HG02759 (cell line): ENCODE data around the gene HLA-DPA1.

Experiments
- ATAC-seq: cut with Tn5 transposase; IDR thresholded peaks from one replicate; pipeline ENCODE4 v1.9.1; 2021; ENCODE audit warnings: mild to moderate bottlenecking, moderate library complexity; ENCODE audit not compliant: unreplicated experiment

HLA-DPA1 gene

DNA sequence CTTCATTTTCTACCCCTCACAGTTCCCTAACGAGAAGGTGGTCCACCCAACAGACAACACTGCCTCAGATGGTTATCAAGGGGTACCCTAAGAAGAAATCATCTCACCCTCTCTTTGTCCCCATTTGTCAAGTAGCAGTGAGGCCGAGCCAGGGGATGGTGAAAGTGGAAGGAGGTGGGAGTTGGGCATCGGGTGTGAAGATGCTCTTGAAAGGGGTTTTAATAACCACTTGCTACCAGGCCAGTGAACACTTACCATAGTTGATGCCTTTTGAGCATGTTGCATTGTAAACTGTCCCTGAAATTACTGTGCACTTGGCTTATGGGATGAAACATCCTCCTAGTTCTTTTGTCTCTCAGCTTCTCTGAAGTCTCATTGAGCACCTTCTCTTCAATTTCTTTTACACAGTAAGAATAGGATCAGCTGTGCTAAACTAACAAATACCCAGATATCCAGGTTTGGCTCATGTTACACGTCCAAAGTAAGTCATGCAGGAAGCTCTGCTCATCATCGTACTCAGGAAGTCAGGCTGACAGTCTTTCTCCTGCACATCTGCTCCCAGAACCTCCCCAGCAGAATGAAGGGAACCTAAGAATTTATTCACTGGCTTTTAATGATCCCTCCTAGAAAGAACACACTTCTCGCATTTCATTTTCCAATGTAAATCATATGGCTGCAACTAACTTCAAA is 15.6 kb upstream of the HLA-DPA1 start:
- ATAC-seq: no peak

DNA sequence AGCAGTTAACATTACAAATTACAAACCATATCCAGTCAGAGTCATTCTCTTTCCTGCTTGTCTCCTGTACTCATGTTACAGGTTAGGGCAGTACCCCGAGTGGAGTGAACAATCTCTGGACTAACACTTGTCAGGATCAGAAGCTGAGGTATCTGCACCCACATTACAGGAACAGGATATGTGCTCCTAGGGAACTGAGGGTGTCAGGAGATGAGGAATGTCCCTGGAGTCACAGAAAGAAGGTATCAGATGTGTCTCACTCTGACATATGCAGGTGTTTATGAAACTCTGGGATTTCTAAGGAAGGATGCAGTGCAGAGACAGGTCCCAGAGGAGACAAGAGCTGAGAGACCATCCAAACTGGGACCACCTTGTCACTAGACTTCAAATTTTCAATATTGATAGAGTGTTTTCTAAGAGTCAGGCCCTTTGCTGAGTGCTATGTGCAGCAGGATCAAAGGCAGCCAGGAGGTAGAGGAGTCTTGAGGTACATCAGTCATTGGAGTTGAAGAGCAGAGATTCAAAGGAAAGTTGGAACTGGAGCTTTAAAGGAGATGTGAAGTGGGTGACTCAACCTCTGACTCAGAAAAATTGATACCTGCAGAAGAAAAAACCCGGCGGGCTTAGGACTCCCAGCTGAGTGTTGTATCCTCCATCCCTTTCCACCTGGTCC is 14.9 kb upstream of the HLA-DPA1 start:
- ATAC-seq: no peak

DNA sequence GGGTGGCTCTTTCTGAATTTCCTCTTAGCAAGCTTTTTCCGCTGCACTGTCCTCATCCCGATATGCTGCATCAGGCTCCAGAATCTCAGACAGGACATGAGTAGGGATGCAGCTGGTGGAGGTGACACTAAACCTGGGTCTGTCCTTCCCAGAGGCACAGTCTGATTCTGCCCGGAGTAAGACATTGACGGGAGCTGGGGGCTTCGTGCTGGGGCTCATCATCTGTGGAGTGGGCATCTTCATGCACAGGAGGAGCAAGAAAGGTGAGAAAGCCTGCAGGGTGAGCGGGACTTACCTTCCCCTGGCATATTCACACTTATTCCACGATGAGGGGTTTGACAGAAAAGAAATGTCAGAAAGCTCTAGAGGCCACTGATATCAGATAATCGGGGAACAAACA is 12.2 kb upstream of the HLA-DPA1 start:
- ATAC-seq: no peak

DNA sequence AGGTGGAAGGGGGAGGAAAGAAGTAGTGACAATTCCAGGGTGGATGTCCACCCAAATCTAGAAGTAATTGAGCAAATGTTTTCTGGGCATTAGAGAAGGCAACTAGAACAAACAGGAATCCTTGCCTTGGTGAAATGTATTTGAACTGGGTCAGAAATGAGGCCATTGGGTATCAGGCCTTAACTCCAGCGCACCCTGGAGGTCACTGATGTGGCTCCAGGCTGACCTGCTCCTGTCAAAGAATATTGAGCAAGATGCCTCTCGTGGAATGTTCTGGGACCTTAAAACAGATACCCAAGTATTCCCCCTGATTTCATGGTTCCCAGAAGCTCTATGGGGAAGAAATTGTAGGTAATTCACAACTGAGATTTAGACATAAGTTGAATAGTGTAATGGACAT is 9.3 kb upstream of the HLA-DPA1 start:
- ATAC-seq: peak; percentile 36

DNA sequence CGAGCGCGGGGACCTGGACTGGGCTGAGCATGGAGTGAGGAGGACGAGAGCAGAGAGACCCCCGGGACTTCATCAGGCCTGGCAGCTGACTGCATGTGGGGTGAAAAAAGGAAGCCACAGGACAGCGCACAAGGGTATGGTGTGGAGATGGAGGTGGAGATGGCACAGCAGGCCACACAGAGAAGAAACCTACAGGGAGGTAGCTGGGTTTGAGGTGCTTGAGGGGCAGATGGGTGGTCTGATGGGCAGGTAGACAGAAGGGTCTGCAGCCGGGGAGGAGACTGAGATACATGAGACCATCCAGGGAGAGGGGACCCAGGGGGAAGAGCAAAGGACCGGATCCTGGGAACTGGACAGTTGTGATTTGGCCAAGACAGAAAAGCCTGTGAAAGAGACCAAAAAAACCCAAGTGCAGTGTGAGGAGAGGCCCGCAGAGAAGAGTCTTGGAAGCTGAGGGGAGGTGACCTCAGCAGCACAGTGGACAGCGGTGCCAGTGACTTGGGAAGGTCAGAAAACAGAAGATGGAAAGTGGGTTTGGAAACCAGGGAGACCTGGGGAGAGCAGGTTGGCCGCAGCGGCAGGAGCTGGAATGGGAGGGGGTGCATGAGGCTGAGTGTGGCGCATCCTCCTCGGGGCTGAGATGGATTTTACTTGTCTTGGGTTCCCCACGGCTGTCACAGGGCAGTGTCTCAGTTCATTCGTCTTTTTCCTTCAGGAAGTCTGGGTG is 7.8 kb upstream of the HLA-DPA1 start:
- ATAC-seq: no peak

DNA sequence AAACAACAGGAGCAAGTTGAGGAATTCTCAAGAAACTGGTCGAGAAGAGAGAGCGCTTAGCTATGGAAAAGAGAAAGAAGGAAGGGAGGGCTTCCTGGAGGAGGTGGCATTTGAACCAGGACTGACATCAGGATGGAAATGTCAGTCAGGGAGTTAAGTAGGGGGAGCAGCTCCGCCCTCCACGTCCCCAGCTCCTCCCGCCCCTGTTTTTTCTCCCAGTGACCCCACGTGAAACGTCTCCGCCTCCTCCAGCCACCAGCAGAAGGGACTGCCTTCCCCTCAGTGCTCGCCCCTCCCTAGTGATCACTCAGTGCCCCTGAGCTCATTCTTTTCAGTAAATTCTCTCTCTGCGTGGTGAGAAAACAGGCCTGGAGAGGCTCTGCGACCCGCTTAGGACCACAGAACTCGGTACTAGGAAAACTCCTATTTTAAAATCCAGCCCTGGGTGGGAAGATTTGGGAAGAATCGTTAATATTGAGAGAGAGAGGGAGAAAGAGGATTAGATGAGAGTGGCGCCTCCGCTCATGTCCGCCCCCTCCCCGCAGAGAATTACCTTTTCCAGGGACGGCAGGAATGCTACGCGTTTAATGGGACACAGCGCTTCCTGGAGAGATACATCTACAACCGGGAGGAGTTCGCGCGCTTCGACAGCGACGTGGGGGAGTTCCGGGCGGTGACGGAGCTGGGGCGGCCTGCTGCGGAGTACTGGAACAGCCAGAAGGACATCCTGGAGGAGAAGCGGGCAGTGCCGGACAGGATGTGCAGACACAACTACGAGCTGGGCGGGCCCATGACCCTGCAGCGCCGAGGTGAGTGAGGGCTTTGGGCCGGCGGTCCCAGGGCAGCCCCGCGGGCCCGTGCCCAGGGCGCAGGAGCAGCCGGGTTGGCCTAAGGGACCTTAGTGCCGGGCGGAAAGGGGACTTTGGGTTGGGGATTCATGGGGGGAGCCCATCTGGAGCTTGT is 7.0 kb upstream of the HLA-DPA1 start:
- no peak for ATAC-seq

DNA sequence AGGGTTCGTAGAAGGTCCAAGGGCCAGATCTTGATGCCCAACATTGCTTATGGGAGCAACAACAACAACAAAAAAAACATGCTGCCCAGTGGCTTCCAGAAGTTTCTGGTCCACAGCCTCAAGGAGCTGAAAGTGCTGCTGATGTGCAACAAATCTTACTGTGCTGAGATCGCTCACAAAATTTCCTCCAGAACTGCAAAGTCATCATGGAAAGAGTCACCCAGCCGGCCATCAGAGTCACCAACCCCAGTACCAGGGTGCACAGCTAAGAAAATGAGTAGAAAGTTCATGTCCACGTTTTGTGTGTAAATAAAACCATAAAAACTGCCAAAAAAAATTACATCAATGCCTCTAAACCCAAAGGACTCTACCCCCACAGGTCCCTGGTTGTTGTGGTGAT is 6.1 kb upstream of the HLA-DPA1 start:
- ATAC-seq: no peak

DNA sequence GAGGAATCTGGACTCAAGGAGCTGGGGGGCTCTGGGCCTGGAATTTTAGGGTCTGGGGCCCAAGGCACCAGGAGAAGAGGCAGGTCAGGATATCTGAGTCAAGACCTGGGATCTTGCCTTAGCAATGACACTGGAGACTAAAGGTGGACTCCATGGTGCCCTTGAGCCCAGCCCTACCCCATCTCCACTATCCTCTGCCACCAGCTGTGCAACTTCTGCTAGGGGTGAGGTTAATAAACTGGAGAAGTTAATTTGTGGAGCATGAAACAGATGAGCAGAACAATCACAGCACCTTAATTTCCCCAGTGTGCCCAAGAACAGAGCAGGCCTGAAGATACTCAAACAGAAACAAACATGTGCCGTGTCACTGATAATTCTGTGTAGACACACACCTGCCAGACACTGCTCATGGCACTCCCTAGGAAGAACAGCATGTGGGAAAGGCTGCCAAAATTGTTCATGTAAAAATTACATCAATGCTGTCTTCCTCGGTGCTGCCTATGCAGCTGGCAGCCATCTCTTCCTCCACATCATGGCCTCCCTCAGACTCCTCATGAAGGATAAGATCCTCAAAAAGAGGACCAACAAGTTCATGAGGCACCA is 5.6 kb upstream of the HLA-DPA1 start:
- no peak for ATAC-seq

DNA sequence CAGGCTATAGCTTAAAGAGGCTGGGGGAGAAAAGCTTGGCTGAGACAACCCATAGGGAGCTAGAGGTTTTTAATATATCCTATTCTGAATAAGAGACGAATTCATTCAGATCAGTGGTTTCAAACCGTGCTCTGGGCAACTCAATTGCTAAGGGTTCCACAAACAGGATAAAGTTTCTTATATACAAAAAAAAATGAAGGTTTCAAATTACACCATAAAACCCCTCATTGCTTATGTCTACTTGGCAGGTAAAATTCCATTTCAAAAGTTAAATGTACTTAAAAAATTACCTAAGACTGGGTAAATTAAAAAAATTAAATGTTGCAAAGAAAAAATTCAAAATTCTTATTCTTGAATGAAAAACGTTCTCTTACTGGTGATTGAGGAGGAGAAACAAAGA is 5.0 kb upstream of the HLA-DPA1 start:
- no peak for ATAC-seq

DNA sequence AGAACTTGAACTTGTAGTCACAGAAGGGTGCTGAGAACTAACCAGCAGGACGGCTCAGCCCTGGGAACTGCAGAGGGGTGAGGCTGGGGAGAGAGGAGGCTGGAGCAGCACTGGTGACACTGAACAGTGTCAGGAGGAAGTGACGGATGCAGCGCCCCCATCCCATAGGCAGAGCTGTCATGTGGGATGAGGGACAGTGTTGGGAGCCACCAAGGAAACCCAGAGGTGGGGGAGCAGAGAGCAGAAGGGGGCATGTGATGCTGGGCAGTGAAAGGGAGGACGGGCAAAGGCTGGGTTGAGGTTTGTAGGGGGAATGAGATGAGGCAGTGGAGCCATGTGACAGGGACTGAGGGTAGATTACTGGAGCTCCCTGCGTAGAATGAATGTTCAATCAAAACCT is 4.5 kb upstream of the HLA-DPA1 start:
- no peak for ATAC-seq

DNA sequence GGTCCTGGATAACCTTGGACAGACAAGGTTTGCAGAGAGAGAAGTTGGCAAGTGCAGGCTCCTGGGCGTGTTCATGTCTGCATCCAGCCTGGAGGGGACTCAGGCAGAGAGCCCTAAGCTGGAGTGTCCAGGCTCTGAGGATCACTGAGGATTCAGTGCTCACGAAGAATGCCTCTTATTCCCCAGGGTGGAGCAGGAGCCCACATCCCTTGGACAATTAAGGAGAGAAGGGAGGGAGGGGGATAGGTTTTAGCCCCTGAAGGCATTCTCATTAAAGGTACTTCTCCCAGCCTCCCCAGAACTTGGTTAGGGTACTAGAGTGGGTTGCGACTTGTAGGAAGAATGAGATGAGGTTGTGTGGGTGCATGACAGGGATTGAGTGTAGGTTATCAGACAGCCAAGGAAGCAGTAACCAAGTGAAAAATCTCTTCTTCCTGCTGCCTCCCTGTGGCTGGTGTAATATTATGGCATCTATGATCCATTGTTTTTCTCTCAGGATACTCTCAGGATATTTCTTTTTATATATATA is 3.0 kb upstream of the HLA-DPA1 start:
- no peak for ATAC-seq

DNA sequence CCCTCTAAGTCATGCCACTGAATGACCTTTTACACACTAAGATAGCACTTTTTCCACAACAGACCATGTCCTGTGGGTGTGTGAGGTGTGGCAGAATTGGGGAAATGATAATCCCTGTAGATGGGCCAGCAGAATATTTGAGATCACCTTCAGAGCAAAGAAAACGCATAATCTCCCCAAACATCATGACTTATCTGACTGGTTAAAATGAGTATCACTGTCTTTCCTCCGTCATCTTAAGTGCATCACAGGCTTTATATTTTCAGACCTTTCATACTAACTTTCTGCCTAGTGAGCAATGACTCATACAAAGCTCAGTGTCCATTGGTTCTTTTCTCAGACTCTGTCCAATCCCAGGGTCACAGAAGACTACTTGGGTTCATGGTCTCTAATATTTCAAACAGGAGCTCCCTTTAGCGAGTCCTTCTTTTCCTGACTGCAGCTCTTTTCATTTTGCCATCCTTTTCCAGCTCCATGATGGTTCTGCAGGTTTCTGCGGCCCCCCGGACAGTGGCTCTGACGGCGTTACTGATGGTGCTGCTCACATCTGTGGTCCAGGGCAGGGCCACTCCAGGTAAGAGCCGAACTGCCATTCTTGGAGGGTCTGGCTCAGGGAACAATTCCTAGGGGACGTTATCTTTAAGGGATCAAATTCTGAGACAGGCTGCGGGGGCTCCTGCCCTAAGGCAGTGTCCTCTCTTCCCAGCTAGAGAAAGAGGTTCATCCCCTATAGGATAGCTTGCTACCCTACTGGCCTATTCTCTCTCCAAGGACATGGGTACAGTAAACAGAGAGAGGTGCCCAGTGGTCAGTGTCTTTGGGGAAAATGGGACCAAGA is 2.3 kb upstream of the HLA-DPA1 start, which contains the start of gene HLA-DPB1:
Gene HLA-DPB1 (plus strand): TSS at position 423 of the 838 bp plus-strand sequence. CDS start 52 bp downstream, at position 475.
- peak; percentile 68 for ATAC-seq

DNA sequence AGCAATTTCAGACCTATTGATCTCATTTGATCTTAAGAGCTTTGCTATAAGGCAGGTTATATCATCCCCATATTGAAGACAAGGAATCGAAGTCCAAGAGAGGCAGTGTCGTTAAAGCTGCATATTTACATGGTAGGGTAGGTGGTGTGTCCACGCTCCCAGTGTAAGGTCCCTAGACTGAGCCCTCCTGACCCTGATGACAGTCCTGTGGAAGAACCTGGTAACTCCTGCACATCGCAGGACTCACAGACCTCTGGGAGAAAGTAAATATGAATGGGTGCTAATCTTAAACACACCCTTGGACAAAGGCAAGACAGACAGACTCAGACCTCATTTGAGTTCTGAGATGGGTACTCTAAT is 1.7 kb upstream of the HLA-DPA1 start:
- ATAC-seq: no peak

DNA sequence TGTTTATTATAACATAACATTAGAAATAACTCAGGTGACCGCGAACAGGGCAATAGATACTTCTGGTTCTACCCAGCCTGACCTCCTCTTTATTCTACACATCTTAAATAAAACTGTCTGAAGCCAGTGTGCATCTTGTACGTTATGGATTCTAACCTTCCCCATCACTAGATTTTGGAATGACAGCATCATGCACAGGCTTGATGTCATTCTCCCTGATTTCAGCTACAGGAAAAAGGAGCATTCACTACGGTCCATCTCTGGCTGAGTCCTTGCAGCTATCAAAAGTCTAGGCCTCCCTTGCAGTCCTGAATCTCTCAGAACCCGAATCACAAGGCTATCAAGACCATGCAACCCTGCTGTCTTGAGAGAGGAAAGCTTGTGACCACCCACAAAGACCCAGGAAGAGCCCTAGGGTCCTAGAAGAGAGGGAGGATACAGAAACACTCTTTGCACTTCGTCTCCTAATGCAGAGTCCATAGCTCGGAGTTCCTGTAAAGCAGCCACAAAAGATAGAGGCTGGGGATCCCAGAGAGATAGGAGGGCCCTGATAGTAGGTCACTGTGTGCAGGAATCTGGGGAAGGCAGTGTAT is 845 bp downstream of the HLA-DPA1 start:
- no peak for ATAC-seq

DNA sequence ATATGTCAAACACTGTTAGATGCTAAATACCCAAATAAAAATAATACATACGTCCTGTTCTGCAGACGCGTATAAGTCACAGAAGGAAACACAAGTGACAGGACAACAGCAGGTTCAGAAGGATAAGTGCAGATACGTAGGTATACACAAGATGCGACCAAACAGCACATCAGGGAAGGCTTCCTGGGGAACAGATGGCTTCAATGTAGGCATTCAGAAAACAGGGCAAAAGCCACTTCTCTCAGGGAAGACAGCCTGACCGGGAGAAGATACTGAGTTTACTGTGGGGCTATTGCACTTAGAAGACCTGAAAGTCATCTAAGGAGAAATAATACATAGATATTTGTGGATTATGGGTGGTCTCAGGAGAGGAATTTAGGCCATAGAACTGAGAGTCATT is 1.9 kb downstream of the HLA-DPA1 start:
- ATAC-seq: no peak

DNA sequence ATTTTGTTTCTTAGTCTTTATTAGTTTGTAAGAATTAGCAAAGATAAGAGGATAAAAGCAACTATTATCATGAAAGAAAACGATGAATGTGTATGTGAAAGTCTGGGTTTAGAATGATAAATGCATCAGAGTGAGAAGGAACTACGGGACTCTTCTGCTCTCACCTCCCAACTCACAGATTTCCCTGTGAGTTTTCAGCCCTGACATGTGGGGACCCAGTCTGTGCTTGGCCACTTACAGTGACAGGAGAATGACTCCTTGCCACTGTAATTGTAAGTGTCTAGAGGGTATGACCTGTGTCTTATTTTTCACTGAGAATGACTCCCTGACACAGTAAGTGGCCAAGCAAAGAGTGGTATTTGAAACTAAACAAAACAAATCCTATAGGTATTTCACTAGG is 2.5 kb downstream of the HLA-DPA1 start:
- no peak for ATAC-seq

DNA sequence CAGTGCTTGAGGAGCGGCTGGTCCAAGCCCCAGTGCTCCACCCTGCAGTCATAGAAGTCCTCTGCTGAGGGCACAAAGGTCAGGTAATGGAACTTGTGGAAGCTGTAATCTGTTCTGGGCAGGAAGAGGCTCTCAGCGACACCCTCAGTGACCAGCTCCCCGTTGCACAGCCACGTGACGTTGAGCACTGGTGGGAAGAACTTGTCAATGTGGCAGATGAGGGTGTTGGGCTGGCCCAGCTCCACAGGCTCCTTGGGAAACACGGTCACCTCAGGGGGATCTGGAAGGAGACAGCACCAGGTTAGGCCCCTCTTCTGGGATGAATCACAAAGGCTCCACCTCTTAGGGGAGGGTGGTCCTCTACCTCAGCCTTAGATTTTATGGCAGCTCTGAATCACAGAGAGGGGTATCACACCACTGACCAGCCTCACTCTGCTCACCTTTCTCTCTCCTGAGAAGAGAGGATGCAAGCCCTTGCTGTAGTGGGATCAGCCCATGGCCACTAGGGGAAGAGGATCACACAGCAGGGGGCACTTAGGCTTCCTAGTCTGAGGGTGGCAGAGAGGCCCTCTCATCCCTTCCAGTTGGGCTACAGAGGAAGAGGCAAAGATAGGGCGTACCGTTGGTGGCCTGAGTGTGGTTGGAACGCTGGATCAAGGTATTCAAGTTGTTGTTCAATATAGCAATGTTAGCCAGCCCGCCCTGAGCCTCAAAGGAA is 4.3 kb downstream of the HLA-DPA1 start:
- no peak for ATAC-seq

DNA sequence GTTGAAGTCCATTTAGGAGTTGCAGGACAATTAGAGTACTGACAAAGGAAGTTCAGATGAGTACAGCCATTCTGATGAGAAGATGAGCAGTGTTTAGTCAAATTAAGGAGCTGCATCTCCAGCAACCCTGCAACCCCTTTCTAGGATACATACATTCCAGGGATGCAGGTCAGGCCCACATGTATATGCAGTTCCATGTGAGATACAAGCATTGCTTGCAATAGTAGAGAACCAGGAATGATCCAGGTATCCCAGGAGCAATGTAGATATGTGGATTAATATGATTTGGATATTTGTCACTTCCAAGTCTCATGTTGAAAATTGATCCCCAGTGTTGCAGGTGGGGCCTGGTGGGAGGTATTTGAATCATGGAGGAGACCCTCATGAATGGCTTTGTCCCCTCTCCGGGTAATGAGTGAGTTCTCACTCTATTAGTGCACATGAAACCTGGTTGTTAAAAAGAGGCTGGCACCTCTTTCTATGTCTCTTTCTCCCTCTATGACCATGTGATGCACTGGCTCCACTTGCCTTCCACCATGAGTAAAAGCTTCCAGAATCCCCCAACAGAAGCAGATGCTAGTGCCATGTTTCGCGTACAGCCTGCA is 6.4 kb downstream of the HLA-DPA1 start:
- ATAC-seq: no peak
